ENCODE data around the gene NTN1. TPM values are rescaled to one million over a fixed set of nuclear protein-coding genes. Genes with fewer than 3 reads are reported as not detected.

Gene NTN1
- total and polyA plus RNA-seq, 2 of the 13 experiments (the other 11 are each of a cell fraction or from before 2014, with no cell fraction given), result 0.04 to 0.05 TPM

DNA sequence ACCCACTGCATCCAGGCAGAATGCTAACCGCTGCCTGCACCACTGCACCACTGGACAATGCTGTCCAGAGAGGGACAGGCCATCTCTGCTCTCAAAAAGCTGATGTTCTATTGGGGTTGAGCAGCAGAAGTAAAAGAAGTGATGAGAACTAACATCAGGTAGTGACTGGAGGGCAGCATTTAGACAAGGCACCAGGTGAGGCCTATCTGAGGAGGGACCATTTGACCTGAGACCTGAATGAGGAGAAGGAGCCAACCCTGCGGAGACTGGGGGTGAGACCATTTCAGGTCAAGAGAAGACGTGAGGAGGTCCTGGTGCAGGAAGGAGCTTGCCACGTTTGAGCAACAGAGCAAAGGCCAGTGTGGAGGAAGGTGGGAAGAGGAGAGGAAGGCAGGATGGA lies 34.0 kb downstream of the NTN1 start:
- Histone ChIP-seq H3K9me3 (ENCODE audit: low read length) (no peaks in the 10 kb centered on the region), H3K27ac (ENCODE audit: extremely low read length, insufficient read depth, low read length) (no peak overlapping the region), H3K27me3 (ENCODE audit: control insufficient read depth in 1 of 2, insufficient read depth in 2 of 2, low read length in 2 of 2) (peaks cover 0 to 62% of the 10 kb centered on the region in 2 experiments; a peak in 3 of 5 replicates), H3K36me3 (replicated peaks in 1 of 2; ENCODE audit: control insufficient read depth in 1 of 2, insufficient read depth in 2 of 2, low read length in 2 of 2) (no peaks in the 10 kb centered on the region), H2AFZ (ENCODE audit: low read length) (no peak overlapping the region), H3K9ac (ENCODE audit: insufficient read depth, low read depth, low read length) (no peak overlapping the region), H3K4me2 (ENCODE audit: low read depth, low read length) (no peak overlapping the region), H3K79me2 (ENCODE audit: insufficient read depth, low read length) (no peaks in the 10 kb centered on the region), H3K4me3 (replicated peaks in 1 of 3; ENCODE audit: insufficient read depth in 1 of 3, low read depth in 2 of 3, low read length in 3 of 3) (no peak overlapping the region), H4K20me1 (ENCODE audit: insufficient read depth, low read length) (no peaks in the 10 kb centered on the region), H3K4me1 (ENCODE audit: insufficient read depth, low read length) (peaks cover 7% of the 10 kb centered on the region; the same call in 1 of the 2 replicates)
- in situ Hi-C loops (cut with HindIII; ENCODE audit: extremely low pct_ligation_motif_present, low pct_unique_long_range_greater_than_20kb), result no loop called here
- DNase-seq (ENCODE audit: low spot score), result no peak
- intact Hi-C loops (cut with micrococcal nuclease; ENCODE audit: unreplicated experiment), result no loop called here
- ChIA-PET CTCF (ENCODE audit: low intra/inter-chr PET ratio, low total read pairs) (no interaction called here), POLR2A (no interaction called here)
- WGBS (ENCODE audit: low lambda C conversion rate), result 30% methylated on average over 4 of the region's 4 CpGs
- no TSS peak for BruUV-seq (replicated peaks)
- ATAC-seq, result no peak
- no peak for FAIRE-seq
- TF ChIP-seq SAP130 (CRISPR knock-in tag; IDR thresholded peaks at IDR 0.05; ENCODE audit: low read depth) (no peak), NR2F2 (IDR thresholded peaks at IDR 0.05; ENCODE audit: borderline replicate concordance, low read depth) (no peak), BCLAF1 (IDR thresholded peaks at IDR 0.05) (no peak), ZNF12 (CRISPR knock-in tag; IDR thresholded peaks at IDR 0.05) (no peak), NONO (IDR thresholded peaks at IDR 0.05) (no peak), NONO (CRISPR knock-in tag; conservative IDR thresholded peaks at IDR 0.05) (no peak), ZNF20 (CRISPR knock-in tag; IDR thresholded peaks at IDR 0.05) (no peak), GMEB1 (CRISPR knock-in tag; IDR thresholded peaks at IDR 0.05; ENCODE audit: borderline replicate concordance) (no peak), HNF1B (CRISPR knock-in tag; IDR thresholded peaks at IDR 0.05) (no peak), GATAD1 (CRISPR knock-in tag; IDR thresholded peaks at IDR 0.05) (no peak), TP53 (CRISPR knock-in tag; conservative IDR thresholded peaks at IDR 0.05) (no peak), ZNF747 (CRISPR knock-in tag; IDR thresholded peaks at IDR 0.05; ENCODE audit: borderline replicate concordance) (no peak), NKX3-1 (CRISPR knock-in tag; IDR thresholded peaks at IDR 0.05) (no peak), ZNF7 (CRISPR knock-in tag; IDR thresholded peaks at IDR 0.05) (no peak), HOXA9 (CRISPR knock-in tag; IDR thresholded peaks at IDR 0.05; ENCODE audit: borderline replicate concordance) (no peak), TAF1 (CRISPR knock-in tag; IDR thresholded peaks at IDR 0.05) (no peak), ZNF672 (CRISPR knock-in tag; IDR thresholded peaks at IDR 0.05) (no peak), ZBTB38 (CRISPR knock-in tag; IDR thresholded peaks at IDR 0.05) (no peak), ZNF160 (CRISPR knock-in tag; IDR thresholded peaks at IDR 0.05) (no peak)

Measured in HepG2 (cell line).